HG02623 (cell line): ENCODE data around the gene WDR81.

ENCODE experiments used
- ATAC-seq: cut with Tn5 transposase; IDR thresholded peaks from one replicate; pipeline ENCODE4 v1.9.1; 2021; ENCODE audit warnings: moderate library complexity; ENCODE audit not compliant: unreplicated experiment

The WDR81 gene

DNA sequence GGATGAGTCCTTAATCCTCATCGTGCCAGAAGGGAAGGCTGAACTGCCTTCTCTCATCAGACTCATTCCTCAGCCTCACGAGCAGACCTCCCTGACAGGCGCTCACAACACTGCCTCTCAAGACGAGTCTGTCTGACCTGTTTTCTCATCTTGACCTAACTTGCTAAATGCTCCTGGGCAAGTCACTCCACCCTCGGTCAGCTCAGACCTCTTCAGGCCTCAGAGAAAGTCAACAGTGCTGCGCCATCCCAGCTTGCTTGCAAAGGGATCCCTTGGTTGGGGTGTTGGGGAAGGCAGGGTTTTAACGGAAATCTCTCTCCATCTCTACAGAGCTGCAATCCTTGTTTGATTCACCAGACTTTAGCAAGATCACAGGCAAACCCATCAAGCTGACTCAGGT, 52.4 kb downstream of the WDR81 start:
- ATAC-seq = no peak

DNA sequence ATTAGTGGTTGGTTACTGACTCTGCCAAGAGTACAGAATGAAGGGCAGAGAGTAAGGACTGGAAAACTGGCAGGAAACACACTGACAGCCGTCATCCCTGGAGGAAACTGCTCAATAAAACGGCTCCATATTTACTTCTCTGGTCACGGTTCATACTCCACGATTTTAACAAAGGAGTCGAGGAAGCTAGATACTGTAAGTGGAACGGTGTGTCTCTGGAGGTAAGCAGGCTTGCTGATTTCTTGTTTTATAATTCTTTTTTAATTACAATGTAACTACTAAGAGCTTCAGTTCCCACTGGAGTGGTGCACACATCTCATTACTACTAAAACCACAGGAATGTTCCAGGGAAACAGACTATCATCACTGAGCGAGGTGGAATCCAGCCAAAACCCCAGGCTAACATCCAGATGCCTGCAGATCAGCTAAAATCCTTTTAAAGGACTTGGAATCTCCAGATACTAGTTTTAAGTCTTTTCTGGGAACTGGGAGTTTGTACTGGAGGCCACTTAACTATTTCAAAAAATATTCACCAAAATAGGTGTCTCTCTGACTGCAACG, 55.1 kb downstream of the WDR81 start:
- ATAC-seq = no peak

DNA sequence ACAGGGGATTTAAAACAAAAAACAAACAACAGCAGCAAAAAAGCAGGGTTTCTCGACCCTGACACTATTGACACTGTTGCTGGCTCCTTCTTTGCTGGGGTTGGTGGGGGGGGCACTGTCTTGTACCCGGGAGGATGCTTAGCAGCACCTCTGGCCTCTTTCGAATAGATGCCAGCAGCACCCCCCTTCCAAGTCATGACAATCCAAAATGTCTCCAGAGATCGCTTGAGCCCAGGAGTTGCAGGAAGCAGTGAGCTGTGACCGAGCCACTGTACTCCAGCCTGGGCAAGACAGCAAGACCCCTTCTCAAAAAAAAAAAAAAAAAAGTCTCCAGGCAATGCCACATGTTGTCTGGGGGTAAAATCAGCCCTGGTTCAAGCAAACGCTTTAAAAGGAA, 57.7 kb downstream of the WDR81 start:
- no peak for ATAC-seq

DNA sequence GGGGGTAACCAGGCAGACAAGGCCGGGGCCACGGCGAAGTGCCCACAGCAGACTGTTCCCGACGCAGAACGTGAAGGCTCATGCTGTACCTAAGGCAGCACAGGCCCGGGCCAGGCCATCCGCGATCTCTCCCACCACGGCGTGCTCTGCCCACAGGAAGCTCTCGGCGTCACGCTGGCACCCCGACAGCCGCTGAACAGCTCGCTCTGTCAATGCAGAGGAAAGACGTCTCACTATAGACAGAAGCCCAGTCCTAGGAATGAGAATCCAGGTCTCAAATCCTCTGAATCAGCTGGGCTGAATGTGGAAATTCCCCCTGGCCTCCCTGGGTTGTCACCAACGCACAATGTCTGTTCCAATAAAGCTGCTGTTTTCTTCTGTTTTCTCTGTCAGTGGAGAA, 58.8 kb downstream of the WDR81 start:
- no peak for ATAC-seq

DNA sequence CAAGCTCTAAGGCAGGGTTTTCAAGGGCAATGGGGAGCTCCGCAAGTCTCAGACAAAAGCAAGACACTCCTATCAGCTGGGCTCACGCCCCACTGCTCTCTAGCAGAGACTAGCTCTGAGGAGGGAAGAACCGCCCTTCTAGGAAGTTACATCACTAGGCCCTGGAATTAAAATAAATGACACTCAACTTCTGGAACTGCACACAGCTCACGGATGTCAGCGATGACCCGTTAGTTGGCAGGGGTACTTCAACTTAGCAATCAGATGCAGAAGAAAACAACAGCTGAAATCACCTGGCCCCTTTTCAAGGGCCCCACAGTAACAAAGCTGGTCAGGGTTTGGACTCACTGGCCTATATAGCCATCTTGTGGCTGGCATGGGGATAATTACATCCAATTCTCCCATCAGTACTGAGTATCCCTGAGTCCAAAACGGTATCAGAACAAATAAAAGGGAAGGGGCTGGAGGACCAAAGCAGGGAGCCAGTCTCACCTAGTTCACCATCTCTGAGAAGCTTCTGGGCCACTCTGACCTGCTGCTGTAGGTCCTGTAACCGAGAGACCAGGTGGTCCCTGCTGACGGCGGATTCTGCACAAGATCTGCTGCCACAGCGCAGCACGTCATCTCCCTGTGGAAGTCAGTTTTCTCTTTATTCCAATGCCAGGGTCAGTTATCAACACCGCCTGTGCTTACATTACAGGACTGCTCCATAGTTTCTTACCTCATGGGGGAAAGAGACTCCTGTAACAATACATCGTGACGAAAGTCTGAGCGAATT, 59.5 kb downstream of the WDR81 start:
- no peak for ATAC-seq

DNA sequence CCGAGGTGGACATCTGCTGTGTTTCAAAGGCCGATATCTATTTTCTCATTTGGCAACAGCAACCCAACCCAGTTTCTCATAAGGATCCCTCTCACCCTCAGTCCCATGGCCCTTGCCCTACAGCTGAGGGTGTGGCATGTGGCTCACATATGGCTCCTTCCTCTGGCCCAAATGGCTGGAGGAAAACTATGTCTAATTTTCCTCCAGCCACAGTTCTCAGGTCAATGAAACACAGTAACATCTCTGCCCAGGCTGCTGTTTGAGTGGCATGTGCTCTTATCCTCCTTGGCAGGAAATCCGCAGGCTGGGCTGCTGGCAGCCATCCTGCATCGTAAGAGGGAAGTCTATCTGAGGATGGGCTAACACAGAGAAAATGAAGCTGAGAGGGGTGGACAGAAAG, 61.4 kb downstream of the WDR81 start:
- ATAC-seq = no peak

DNA sequence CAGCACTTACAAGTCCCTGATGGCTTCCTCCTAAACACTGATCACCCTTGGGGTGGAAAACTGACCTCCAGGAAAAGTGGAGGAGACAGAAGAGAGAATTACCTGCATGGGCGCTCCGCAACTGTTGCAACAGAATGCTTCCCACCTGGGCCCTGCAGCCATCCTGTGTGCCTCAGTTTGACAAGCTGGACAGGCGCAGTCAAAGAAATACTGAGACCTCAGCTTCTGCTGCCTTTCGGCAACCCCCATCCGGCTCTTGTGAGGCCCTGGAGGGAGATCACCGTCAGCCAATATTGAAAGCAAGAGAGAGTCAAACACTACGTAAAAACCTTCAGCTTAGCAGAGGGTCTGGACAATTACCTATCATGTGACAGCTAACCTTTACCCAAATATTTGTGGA, 62.2 kb downstream of the WDR81 start:
- ATAC-seq = no peak

DNA sequence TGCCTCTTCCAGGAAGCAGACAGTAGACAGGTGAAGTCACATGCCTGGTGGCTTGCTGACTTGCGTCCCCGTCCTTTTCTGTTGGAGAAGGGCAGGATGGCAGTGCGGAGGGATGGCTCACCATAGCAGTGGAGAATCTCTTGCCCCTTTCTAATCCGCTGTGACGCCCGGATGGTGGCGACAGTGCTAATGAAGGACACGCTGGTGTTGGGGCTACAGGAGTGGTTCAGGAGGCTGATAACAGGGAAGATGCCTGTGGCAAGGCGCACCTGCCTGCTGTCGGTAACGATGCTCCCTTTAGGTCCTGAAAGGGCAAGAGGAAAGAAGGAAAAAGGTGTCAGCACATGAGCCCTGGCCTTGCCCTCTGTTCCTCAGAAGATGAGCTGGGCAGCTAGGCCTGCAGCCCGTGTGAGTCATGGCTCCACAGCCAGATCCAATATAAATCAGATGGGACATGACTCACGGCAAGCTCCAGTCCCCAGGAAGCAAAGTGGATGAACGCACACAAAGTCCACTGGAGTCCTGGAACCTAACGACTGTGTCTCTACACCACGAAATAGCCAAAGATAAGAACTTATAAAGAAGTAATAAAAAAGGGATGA, 62.9 kb downstream of the WDR81 start:
- ATAC-seq = no peak
